NT2/D1 (cell line): ENCODE data around the gene KNOP1.

Experiments used
- SUZ12 ChIP-seq: IDR thresholded peaks from 2 replicates; pipeline ENCODE4 v1.6.1; 2011; ENCODE audit not compliant: insufficient read length, insufficient read depth; ENCODE audit errors: extremely low read depth
- YY1 ChIP-seq: IDR thresholded peaks from 2 replicates; pipeline ENCODE4 v1.6.1; 2011; ENCODE audit not compliant: insufficient read length, insufficient read depth

- TF ChIP-seq SUZ12 (no peak), YY1 (no peak)
These were observed 23.0 kb downstream of the KNOP1 start for GRCh38 chr16:19694989-19695388.
